ENCODE measurements around the gene AQP12B.
"Not testable (repeated sequence)": the region's sequence is repeated elsewhere in the genome, so short reads cannot be mapped to it uniquely, and the experiment has no call there.

Gene AQP12B

GRCh38 chr2:240685771-240686371, 3.2 kb upstream of the AQP12B start:
- in situ Hi-C loops (cut with MboI; ENCODE audit: low sequenced_read_pairs) = no loop called here

GRCh38 chr2:240683980-240684728, 1.5 kb upstream of the AQP12B start:
- in situ Hi-C loops (cut with MboI; ENCODE audit: low sequenced_read_pairs) = not testable (repeated sequence)

DNA sequence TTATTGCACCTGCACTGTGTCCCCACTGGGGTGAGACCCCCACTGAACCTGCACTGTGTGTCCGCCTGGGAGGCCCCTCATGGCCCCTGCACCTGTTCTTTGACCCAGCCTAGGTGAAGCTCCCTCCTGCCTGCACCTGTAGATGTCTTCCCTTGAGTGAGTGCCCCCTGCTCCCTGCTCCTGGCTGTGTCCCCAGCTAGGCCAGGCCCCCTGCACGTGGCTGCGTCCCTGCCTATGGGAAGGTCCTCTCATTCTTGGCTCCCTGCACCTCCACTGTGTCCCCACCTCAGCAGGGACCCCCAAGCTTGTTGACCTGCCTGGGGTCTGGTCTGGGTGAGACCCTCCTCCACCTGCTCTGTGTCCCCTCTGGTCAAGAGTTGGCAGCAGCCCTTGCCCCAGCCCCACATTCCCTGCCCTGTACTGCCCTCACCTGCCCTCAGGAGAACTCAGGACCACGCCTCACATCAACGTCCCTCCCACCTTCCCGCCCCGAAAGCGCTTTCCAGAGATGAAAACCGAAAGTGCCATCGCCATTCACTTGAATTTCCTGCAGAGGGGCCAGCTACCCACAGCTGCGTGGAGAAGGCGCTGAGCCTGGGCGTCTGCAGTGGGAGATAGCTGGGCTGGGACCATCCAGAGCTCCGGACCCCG, 769 bp upstream of the AQP12B start:
- in situ Hi-C loops (cut with MboI; ENCODE audit: low sequenced_read_pairs) = not testable (repeated sequence)

DNA sequence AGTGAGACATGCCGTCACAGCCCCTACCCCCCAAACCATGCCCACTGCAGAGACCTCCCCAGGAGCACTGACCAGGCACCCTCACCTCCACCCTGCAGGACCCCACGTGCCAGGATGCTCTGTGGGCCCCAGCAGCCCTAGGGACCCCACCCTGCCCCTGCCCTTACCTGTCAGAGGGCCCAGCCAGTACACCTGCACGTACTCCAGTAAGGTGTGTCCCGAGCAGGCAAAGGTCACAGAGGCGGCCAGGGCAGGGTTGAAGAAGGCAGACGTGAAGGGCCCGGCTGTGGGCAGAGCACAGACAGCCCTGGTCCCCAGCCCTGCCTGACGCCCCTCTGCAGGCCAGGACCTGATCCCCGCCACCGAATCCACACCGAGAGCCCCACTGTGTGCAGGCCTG, 2.5 kb downstream of the AQP12B start:
- in situ Hi-C loops (cut with MboI; ENCODE audit: low sequenced_read_pairs) = not testable (repeated sequence)

DNA sequence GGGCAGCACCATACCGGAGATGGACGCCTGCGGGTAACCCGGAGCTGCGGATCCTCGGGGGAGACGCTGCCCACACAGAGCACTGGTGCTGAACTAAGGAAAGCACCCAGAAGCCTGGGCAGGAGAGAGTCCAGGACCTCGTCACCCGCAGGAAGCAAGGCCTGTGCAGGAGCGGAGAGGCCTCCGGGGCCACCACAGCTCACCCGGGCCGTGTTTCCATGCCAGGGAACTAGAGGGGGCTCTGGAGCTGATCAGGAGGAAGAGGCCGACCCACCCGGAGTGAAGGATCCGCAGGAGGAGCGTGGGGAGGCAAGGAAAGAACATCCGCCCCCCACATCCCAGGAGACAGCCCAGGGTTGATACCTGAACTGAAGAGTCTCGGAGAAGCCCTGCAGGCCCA, 3.8 kb downstream of the AQP12B start:
- in situ Hi-C loops (cut with MboI; ENCODE audit: low sequenced_read_pairs) = not testable (repeated sequence)

GRCh38 chr2:240678043-240678442, 4.6 kb downstream of the AQP12B start:
- in situ Hi-C loops (cut with MboI; ENCODE audit: low sequenced_read_pairs) = not testable (repeated sequence)

GRCh38 chr2:240675345-240675744, 7.3 kb downstream of the AQP12B start:
- in situ Hi-C loops (cut with MboI; ENCODE audit: low sequenced_read_pairs) = not testable (repeated sequence)

GRCh38 chr2:240674461-240675184, 8.1 kb downstream of the AQP12B start:
- in situ Hi-C loops (cut with MboI; ENCODE audit: low sequenced_read_pairs) = not testable (repeated sequence)

- in situ Hi-C loops (cut with MboI; ENCODE audit: low sequenced_read_pairs) = no loop called here
Measured at GRCh38 chr2:240672701-240673190, 9.9 kb downstream of the AQP12B start.

- in situ Hi-C loops (cut with MboI; ENCODE audit: low sequenced_read_pairs) = no loop called here
Measured at GRCh38 chr2:240672076-240672700, 10.5 kb downstream of the AQP12B start.

DNA sequence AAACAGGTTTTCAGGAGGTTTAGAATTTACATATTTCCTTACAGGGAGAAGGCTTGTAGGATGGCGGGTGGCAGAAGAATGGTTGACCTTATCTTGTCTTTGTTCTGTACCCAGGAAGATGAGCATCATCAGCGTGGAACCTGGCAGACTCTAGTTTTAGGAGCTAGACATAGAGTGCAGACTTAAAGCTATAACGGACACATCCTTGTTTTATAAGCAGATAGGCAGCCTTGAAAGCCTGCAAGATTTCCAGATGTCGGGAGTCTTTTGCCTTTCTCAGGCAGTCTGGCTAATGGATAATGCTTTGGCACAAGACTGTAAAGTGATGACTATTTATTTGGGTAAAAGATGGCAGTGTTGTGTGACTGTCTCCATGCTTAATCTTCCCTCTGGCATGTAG, 11.7 kb downstream of the AQP12B start:
- in situ Hi-C loops (cut with MboI; ENCODE audit: low sequenced_read_pairs) = no loop called here

DNA sequence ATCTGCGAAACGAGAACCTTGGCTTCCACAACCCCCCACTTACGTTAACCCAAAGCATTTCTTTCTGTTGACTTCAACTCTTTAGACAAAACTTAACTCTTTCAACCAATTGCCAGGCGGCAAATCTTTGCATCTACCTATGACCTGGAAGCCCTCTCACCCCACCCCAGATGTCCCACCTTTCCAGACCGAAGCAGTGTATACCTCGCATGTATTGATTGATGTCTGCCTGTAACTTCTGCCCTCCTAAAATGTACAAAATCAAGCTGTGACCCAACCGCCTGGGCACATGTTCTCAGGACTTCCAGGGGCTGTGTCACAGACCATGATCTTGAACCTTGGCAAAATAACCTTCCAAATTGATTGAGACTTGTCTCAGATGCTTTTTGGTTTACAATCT, 12.3 kb downstream of the AQP12B start:
- in situ Hi-C loops (cut with MboI; ENCODE audit: low sequenced_read_pairs) = no loop called here

- in situ Hi-C loops (cut with MboI; ENCODE audit: low sequenced_read_pairs) = no loop called here
Measured at GRCh38 chr2:240664622-240665021, 18.1 kb downstream of the AQP12B start.

GRCh38 chr2:240663546-240664190, 19.0 kb downstream of the AQP12B start:
- in situ Hi-C loops (cut with MboI; ENCODE audit: low sequenced_read_pairs) = no loop called here

DNA sequence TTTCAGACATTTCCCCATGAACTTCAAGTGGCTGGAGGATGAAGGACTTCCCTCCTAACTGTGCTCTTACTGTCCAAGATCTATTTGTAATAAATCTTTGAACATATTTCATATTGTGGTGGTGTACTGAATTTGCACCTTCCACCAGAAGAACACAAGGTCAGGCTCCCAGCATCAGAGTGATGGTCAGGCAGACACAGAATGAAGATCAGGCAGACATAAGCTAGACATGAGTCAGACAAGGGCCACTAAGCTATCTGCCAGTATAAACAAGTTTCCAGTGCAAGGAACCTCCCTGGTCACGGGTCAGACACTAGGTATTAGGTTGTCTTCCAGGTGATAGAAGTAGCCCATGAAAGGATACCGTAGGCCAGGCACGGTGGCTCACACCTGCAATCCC, 20.0 kb downstream of the AQP12B start:
- in situ Hi-C loops (cut with MboI; ENCODE audit: low sequenced_read_pairs) = no loop called here

DNA sequence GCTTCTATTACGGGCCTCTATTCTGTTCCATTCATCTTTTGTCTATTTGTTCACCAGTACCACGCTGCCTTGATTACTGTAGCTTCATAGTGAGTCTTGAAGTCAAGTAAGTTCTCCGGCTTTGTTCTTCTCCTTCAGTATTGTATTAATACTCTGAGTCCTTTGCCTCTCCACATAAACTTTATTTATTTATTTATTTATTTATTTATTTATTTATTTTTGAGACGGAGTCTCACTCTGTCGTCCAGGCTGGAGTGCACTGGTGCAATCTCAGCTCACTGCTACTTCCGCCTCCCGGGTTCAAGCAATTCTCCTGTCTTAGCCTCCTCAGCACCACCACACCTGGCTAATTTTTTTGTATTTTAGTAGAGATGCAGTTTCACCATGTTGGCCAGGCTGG, 22.8 kb downstream of the AQP12B start:
- in situ Hi-C loops (cut with MboI; ENCODE audit: low sequenced_read_pairs) = not testable (repeated sequence)

GRCh38 chr2:240655931-240656886, 26.5 kb downstream of the AQP12B start:
- in situ Hi-C loops (cut with MboI; ENCODE audit: low sequenced_read_pairs) = no loop called here

GRCh38 chr2:240651185-240651584, 31.5 kb downstream of the AQP12B start:
- in situ Hi-C loops (cut with MboI; ENCODE audit: low sequenced_read_pairs) = no loop called here

GRCh38 chr2:240650254-240650965, 32.3 kb downstream of the AQP12B start:
- in situ Hi-C loops (cut with MboI; ENCODE audit: low sequenced_read_pairs) = no loop called here
